Mesenteric fat pad (tissue), 1 donor: ENCODE results near the gene SLC38A10. TPM values are rescaled to one million over a fixed set of nuclear protein-coding genes. Genes with fewer than 3 reads are reported as not detected.
A peak's percentile ranks its signal among the peaks of the same experiment; 100 is the strongest.

ENCODE experiments used
- DNase-seq: peaks from one replicate; pipeline ENCODE4 v3.0.0-alpha.2; 2020; ENCODE audit warnings: low spot score
- long read RNA-seq: library from polyadenylated mRNA; unstranded; transcript quantifications from one replicate; pipeline ENCODE4 v2.0.0, GENCODE V29; 2020
- total RNA-seq: library from RNA; stranded (reverse); fragmentation: NEBNext Ultra II Directional; extraction: Animal tissue kit (Norgen Biotek cat#: 25700); gene quantifications from one replicate; pipeline ENCODE4 v1.2.1, GENCODE V29; 2021
- donor health status: DM: yes; HTN: yes; CAD: no.

Gene SLC38A10
- total RNA-seq, result 88.0 TPM
- long read RNA-seq, full-length matches to known transcripts, result 84 of 275 reads
- long read RNA-seq, partial matches to known transcripts, result 64 of 275 reads
- long read RNA-seq, other reads (novel, unspliced or antisense), result 127 of 275 reads

GRCh38 chr17:81295031-81295675, at the start of gene SLC38A10:
Gene SLC38A10 (minus strand): TSS chr17:81295307. CDS start chr17:81294921, 386 bp downstream.
- peak; percentile 98 for DNase-seq

- no peak for DNase-seq
Observed at GRCh38 chr17:81342269-81343070, 47.4 kb upstream of the SLC38A10 start.

GRCh38 chr17:81341516-81342268, 46.6 kb upstream of the SLC38A10 start:
- DNase-seq, result no peak

GRCh38 chr17:81340607-81341515, 45.8 kb upstream of the SLC38A10 start:
- no peak for DNase-seq

GRCh38 chr17:81339534-81340296, 44.6 kb upstream of the SLC38A10 start:
- DNase-seq, result no peak

- DNase-seq, result no peak
Observed at GRCh38 chr17:81339191-81339533, 44.1 kb upstream of the SLC38A10 start.

GRCh38 chr17:81338274-81339190, 43.4 kb upstream of the SLC38A10 start:
- DNase-seq, result no peak

GRCh38 chr17:81337476-81337879, 42.4 kb upstream of the SLC38A10 start:
- no peak for DNase-seq

GRCh38 chr17:81336930-81337325, 41.8 kb upstream of the SLC38A10 start:
- DNase-seq, result no peak

GRCh38 chr17:81336296-81336929, 41.3 kb upstream of the SLC38A10 start:
- DNase-seq, result no peak

- no peak for DNase-seq
Observed at GRCh38 chr17:81335773-81336157, 40.7 kb upstream of the SLC38A10 start.

GRCh38 chr17:81334987-81335772, 40.1 kb upstream of the SLC38A10 start:
- DNase-seq, result no peak

- no peak for DNase-seq
Observed at GRCh38 chr17:81334391-81334901, 39.3 kb upstream of the SLC38A10 start.

GRCh38 chr17:81333616-81334368, 38.7 kb upstream of the SLC38A10 start:
- DNase-seq, result no peak

- DNase-seq, result no peak
Observed at GRCh38 chr17:81332914-81333528, 37.9 kb upstream of the SLC38A10 start.
